Tibial artery (tissue), 4 donors: ENCODE results near the gene MTHFSD.

Experiments
- DNase-seq, 2 donors: peaks; one replicate each; pipeline ENCODE4 v3.0.0-alpha.2; 2019
- H3K27ac ChIP-seq, 2 donors: fragments of 200-600 bp; sonication (generic) in 1 of 2; 1 replicate in 1 of 2; 2 replicates in 1 of 2; pipeline ENCODE4 v1.5.1; 2018 to 2019; ENCODE audit warnings: mild to moderate bottlenecking in 1 of 2
- H3K27me3 ChIP-seq, 2 donors: fragments of 200-600 bp; sonication (generic) in 1 of 2; one replicate each; pipeline versions ENCODE4 v1.5.1 to v1.6.0; 2016 to 2019
- H3K36me3 ChIP-seq, 3 donors: fragments of 200-600 bp; sonication (generic) in 2 of 3; one replicate each; pipeline ENCODE4 v1.5.1; 2016 to 2019; ENCODE audit warnings: mild to moderate bottlenecking in 2 of 3
- H3K4me1 ChIP-seq, 4 donors: fragments of 200-600 bp; sonication (generic) in 2 of 4; 1 replicate in 3 of 4; 2 replicates in 1 of 4; pipeline ENCODE4 v1.5.1; 2016 to 2019
- H3K4me3 ChIP-seq, 2 donors: fragments of 200-600 bp; sonication (generic) in 1 of 2; 1 replicate in 1 of 2; 2 replicates in 1 of 2; pipeline ENCODE4 v1.5.1; 2018 to 2019; ENCODE audit warnings: mild to moderate bottlenecking in 2 of 2
- H3K9me3 ChIP-seq, 3 donors: fragments of 200-600 bp; sonication (generic) in 1 of 3; one replicate each; pipeline ENCODE4 v1.5.1; 2016 to 2019
- CTCF ChIP-seq, 2 experiments: fragments of 200-600 bp in 1 of 2; fragments of 450-650 bp in 1 of 2; IDR thresholded peaks; one replicate each; pipeline ENCODE4 v1.5.1; 2017 to 2019; ENCODE audit warnings: antibody characterized with exemption in 2 of 2, mild to moderate bottlenecking in 1 of 2, moderate library complexity in 1 of 2
- intact Hi-C: fragments of 100-400 bp; cut with DNase I; formaldehyde crosslinking; loops from one replicate; pipeline ENCODE4 v1.15.0; 2023; ENCODE audit warnings: low total_unique reads

Gene MTHFSD

DNA sequence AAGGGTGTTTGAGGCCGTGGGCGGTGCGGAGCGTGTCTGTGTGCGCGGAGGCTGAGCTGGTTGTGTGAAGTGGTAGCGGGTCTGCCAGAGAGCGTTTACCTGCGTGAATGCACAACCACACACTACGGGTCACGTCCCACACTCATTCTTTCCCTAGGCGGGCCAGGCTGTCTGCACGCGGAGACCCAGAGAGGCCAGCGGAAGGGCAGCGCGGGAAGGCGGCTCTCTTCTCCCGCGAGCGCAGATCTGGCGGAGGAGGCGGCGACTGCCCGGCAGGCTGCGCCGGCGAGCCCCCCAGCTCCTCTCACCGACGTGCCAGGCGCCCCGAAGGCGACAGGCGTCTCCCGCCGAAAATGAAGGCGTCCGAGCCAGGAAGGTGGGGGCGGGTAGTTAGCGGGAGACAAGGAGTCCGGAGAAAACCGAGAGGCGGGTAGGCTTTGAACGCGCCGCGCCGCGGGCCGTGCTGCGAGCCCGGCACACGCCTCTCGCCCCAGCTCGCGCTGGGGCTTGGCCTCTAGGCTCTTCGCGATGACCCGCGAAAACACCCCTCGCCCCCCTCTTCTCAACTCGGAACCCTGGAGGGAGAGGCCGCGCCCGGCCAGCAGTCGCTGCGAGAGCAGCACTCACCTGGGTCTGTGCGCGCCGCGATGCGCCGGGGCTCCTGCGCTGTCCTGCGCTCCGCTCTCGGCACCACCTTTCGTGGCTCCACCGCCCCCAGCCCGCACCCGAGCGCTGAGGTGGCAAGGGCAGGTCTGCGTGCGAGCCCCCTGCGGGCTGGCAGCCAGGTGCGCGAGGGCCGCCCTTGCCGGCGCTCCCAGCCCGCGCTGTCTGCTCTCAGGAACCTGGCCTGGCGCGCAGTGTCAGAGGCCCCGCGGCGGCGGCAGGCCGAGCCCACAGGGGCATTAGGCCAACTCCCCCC, 46.7 kb downstream of the MTHFSD start:
- H3K4me1 ChIP-seq: peaks cover 0 to 56% (median 47%) of the 10 kb centered on the region in 4 donors
- DNase-seq: no peak

DNA sequence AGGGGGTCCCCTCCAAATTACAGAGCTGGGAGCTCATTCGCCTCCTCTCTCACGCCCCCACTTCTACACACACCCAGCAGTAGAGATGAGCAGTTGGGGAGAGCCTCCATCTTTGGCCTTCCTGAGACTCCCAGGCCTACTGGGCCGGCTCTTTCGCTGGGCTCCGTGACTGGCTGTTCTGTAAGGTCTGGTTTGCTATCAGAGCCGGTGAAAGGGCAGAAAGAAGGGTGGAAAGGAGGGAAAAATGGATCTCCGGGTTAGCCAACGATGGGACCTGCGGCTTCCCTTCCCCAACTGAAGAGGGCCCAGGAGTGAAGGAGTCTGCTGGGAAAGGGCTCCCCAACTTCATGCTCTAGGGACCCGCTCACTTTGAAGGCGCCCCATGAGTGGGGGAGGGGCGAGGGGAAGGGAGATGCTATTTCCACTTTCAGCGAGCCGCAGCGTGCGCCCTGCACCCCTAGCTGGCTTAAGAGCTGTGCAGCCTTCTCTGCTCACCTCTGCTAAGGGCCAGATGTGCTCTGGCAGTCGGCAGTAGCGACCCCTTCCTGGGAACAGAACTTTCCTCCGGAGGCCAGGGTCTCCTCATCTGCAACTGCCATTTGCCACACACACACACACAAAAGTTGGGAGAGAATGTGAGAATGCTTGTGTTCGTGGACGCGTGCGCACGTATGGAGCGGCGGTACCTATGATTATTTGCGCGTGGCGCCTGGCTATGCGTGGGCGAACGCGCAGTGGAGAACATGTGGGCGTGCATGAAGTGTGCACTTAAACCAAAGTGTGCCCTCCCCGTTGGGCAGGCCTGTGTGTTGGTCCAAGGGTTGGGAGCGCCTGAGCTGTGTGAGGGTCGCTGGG, 47.6 kb downstream of the MTHFSD start:
- DNase-seq: no peak
- Histone ChIP-seq H3K36me3 (no peaks in the 10 kb centered on the region), H3K9me3 (no peaks in the 10 kb centered on the region), H3K4me1 (peaks cover 0 to 58% (median 47%) of the 10 kb centered on the region in 4 donors), H3K4me3 (peak overlapping the region in 1 of 2 donors; percentile 75), H3K27ac (no peak overlapping the region), H3K27me3 (peaks cover 24 to 92% of the 10 kb centered on the region in 2 donors)
- intact Hi-C loops: loop anchor here (10.0 kb wide), 1 partner anchor 1813 kb away; the partner anchor contains the start of gene USP10
- TF ChIP-seq CTCF (IDR thresholded peaks at IDR 0.05): no peak

More for the DNA sequence above, 46.7 kb downstream of the MTHFSD start:
- intact Hi-C loops: loop anchor here (10.0 kb wide), 1 partner anchor 1813 kb away; the partner anchor contains the start of gene USP10
- no peaks in the 10 kb centered on the region for H3K9me3 ChIP-seq
- H3K36me3 ChIP-seq: no peaks in the 10 kb centered on the region
- TF ChIP-seq CTCF (IDR thresholded peaks at IDR 0.05): no peak
- H3K27ac ChIP-seq: no peak overlapping the region
- peak overlapping the region; percentile 58 to 75 for H3K4me3 ChIP-seq
- H3K27me3 ChIP-seq: peaks cover 22 to 92% of the 10 kb centered on the region in 2 donors

GRCh38 chr16:86505899-86506864, 48.9 kb downstream of the MTHFSD start:
- Histone ChIP-seq H3K4me1 (peaks cover 0 to 53% (median 43%) of the 10 kb centered on the region in 4 donors), H3K27ac (no peak overlapping the region), H3K4me3 (no peak overlapping the region), H3K9me3 (no peaks in the 10 kb centered on the region), H3K36me3 (no peaks in the 10 kb centered on the region), H3K27me3 (peaks cover 24 to 92% of the 10 kb centered on the region in 2 donors)
- no peak for DNase-seq
- intact Hi-C loops: loop anchor here (10.0 kb wide), 1 partner anchor 1811 kb away; the partner anchor contains the start of gene USP10
- no peak for TF ChIP-seq CTCF (IDR thresholded peaks at IDR 0.05)

DNA sequence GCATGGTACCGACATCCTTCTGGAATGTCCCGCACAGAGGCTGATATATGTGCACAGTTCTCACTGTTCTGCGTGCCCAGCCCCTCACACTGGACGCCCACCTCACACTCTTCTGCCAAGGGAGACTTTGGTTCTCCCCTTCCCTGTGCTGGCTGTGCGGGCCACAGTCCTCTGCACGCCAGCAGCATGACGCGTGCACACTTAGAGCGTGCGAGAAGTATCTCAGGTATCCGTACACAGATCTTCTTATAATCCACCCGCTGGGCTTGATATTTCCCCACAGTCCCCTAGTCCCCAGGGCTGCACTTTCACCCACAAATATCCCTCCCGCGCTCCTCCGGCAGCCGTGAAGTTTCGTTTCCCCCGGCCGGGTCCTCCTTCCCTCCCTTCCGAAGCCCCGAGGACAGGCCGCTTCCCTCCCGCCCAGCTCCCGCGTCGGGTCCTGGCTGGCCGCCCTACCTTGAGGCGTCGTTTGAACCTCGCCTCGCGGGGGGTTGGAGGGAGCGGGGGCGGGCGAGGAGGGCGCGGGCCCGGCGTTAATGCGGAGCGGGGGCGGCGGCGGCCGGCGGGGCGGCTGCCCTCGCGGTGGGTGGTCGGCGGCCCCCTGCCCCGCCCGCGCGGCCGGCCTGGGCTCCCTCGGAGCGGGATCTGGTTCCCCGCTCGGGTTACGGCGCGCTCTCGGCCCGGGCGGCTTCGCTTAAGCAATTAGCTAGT, 49.7 kb downstream of the MTHFSD start:
- no peak for TF ChIP-seq CTCF (IDR thresholded peaks at IDR 0.05)
- Histone ChIP-seq H3K4me3 (peak overlapping the region in 1 of 2 donors; percentile 15), H3K27me3 (peaks cover 24 to 94% of the 10 kb centered on the region in 2 donors), H3K36me3 (no peaks in the 10 kb centered on the region), H3K4me1 (peaks cover 0 to 45% (median 35%) of the 10 kb centered on the region in 4 donors), H3K27ac (no peak overlapping the region), H3K9me3 (no peaks in the 10 kb centered on the region)
- intact Hi-C loops: loop anchor here (10.0 kb wide), 1 partner anchor 1811 kb away; the partner anchor contains the start of gene USP10
- DNase-seq: no peak
